SK-N-SH treated with all-trans-retinoic acid at 6 μM for 48 hours (cell line): Measurements from ENCODE around the gene SH3RF2.

Experiments
- ARNTL ChIP-seq: fragments of 450-650 bp; formaldehyde crosslinking; IDR thresholded peaks from 2 replicates; pipeline ENCODE4 v1.5.0; 2020; ENCODE audit warnings: low read depth, mild to moderate bottlenecking, moderate library complexity, borderline replicate concordance
- BACH2 ChIP-seq: fragments of 250-450 bp; sonication (Bioruptor Pico); IDR thresholded peaks from 2 replicates; pipeline ENCODE4 v1.9.0; 2021; ENCODE audit warnings: mild to moderate bottlenecking, borderline replicate concordance
- ESRRG ChIP-seq: fragments of 250-450 bp; sonication (Bioruptor Pico); IDR thresholded peaks from 2 replicates; pipeline ENCODE4 v1.6.1; 2021; ENCODE audit warnings: mild to moderate bottlenecking
- GLIS3 ChIP-seq: fragments of 250-450 bp; sonication (Bioruptor Pico); IDR thresholded peaks from 2 replicates; pipeline ENCODE4 v1.5.0; 2020; ENCODE audit warnings: mild to moderate bottlenecking, moderate library complexity
- PPARA ChIP-seq: fragments of 250-450 bp; sonication (Bioruptor Pico); IDR thresholded peaks from 2 replicates; pipeline ENCODE4 v1.5.0; 2020; ENCODE audit warnings: mild to moderate bottlenecking, borderline replicate concordance
- RARB ChIP-seq: fragments of 250-450 bp; sonication (Bioruptor Pico); IDR thresholded peaks from 2 replicates; pipeline ENCODE4 v1.8.0; 2021; ENCODE audit warnings: mild to moderate bottlenecking, moderate library complexity
- ZC3H10 ChIP-seq: fragments of 250-450 bp; sonication (Bioruptor Pico); IDR thresholded peaks from 2 replicates; pipeline ENCODE4 v1.5.1; 2021; ENCODE audit warnings: mild to moderate bottlenecking, moderate library complexity
- ZFP3 ChIP-seq: fragments of 250-450 bp; sonication (Bioruptor Pico); IDR thresholded peaks from 2 replicates; pipeline ENCODE4 v1.5.0; 2020; ENCODE audit warnings: mild to moderate bottlenecking, moderate library complexity
- ZNF70 ChIP-seq: fragments of 450-650 bp; formaldehyde crosslinking; IDR thresholded peaks from 2 replicates; pipeline ENCODE4 v1.5.0; 2020; ENCODE audit warnings: mild to moderate bottlenecking, moderate library complexity
- TF ChIP-seq, protein P1 (sequence below): fragments of 250-450 bp; sonication (Bioruptor Pico); IDR thresholded peaks from 2 replicates; pipeline ENCODE4 v1.8.0; 2020; ENCODE audit warnings: mild to moderate bottlenecking, moderate library complexity, borderline replicate concordance

GRCh38 chr5:145903113-145903512, 33.3 kb upstream of the SH3RF2 start:
- TF ChIP-seq BACH2 (CRISPR knock-in tag) (no peak), ARNTL (no peak), GLIS3 (no peak), ZFP3 (CRISPR knock-in tag) (no peak), ZC3H10 (no peak), ESRRG (CRISPR knock-in tag) (no peak), PPARA (CRISPR knock-in tag) (no peak), RARB (no peak), ZNF70 (no peak)
- TF ChIP-seq, protein P1, sequence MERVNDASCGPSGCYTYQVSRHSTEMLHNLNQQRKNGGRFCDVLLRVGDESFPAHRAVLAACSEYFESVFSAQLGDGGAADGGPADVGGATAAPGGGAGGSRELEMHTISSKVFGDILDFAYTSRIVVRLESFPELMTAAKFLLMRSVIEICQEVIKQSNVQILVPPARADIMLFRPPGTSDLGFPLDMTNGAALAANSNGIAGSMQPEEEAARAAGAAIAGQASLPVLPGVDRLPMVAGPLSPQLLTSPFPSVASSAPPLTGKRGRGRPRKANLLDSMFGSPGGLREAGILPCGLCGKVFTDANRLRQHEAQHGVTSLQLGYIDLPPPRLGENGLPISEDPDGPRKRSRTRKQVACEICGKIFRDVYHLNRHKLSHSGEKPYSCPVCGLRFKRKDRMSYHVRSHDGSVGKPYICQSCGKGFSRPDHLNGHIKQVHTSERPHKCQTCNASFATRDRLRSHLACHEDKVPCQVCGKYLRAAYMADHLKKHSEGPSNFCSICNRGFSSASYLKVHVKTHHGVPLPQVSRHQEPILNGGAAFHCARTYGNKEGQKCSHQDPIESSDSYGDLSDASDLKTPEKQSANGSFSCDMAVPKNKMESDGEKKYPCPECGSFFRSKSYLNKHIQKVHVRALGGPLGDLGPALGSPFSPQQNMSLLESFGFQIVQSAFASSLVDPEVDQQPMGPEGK (CRISPR knock-in tag), result no peak
